Measurements from ENCODE around the gene FOXK1.

DNA sequence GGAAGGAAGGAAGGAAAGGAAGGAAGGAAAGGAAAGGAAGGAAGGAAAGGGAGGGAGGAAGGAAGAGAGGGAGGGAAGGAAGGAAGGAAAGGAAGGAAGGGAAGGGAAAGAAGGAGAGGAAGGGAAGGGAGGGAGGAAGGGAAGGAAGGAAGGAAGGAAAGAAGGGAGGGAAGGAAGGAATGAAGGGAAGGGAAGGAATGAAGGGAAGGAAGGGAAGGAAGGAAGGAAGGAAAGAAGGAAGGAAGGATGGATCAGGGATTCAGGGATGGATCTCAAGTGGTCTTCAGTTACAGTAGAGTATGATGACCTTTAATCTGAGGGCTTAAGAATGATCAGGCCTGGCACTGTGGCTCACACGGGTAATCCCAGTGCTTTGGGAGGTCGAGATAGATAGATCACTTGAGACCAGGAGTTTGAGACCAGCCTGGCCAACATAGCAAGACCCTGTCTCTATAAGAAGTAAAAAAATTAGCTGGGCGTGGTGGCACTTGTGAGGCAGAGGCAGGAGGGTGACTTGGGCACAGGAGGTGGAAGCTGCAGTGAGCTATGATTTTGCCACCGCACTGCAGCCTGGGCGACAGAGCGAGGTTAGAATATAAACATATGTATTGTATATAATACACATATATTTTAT, 760 bp upstream of the FOXK1 start:
- TF ChIP-seq, protein P1, sequence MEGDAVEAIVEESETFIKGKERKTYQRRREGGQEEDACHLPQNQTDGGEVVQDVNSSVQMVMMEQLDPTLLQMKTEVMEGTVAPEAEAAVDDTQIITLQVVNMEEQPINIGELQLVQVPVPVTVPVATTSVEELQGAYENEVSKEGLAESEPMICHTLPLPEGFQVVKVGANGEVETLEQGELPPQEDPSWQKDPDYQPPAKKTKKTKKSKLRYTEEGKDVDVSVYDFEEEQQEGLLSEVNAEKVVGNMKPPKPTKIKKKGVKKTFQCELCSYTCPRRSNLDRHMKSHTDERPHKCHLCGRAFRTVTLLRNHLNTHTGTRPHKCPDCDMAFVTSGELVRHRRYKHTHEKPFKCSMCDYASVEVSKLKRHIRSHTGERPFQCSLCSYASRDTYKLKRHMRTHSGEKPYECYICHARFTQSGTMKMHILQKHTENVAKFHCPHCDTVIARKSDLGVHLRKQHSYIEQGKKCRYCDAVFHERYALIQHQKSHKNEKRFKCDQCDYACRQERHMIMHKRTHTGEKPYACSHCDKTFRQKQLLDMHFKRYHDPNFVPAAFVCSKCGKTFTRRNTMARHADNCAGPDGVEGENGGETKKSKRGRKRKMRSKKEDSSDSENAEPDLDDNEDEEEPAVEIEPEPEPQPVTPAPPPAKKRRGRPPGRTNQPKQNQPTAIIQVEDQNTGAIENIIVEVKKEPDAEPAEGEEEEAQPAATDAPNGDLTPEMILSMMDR (IDR thresholded peaks at IDR 0.05; ENCODE audit: insufficient read depth, low read depth, low read length): no peak
- TF ChIP-seq EZH2 (IDR thresholded peaks at IDR 0.05; ENCODE audit: insufficient read depth, low read length): no peak
